HUES48 (cell line): ENCODE data around the gene MACROD2.

ENCODE experiments used
- H3K27ac ChIP-seq: one replicate; pipeline ENCODE4 v1.7.0; 2013; ENCODE audit warnings: low read depth, low read length, inconsistent platforms
- H3K27me3 ChIP-seq: 2 replicates; pipeline ENCODE4 v1.6.1; 2013; ENCODE audit warnings: mild to moderate bottlenecking, low read length; ENCODE audit not compliant: control insufficient read depth, insufficient read depth
- H3K36me3 ChIP-seq: 2 replicates; pipeline ENCODE4 v1.6.1; 2013; ENCODE audit warnings: low read length; ENCODE audit not compliant: control insufficient read depth, insufficient read depth
- H3K4me1 ChIP-seq: 2 replicates; pipeline ENCODE4 v1.6.1; 2013; ENCODE audit warnings: mild to moderate bottlenecking, low read length; ENCODE audit not compliant: control insufficient read depth, insufficient read depth
- H3K4me3 ChIP-seq: 2 replicates; pipeline ENCODE4 v1.5.1; 2013; ENCODE audit warnings: mild to moderate bottlenecking, low read depth, low read length
- H3K9ac ChIP-seq: 2 replicates; pipeline ENCODE4 v1.6.1; 2013; ENCODE audit warnings: mild to moderate bottlenecking, low read depth, low read length, moderate library complexity
- H3K9me3 ChIP-seq: 2 replicates; pipeline ENCODE4 v1.6.1; 2013; ENCODE audit warnings: low read length; ENCODE audit not compliant: control insufficient read depth, insufficient read depth

Gene MACROD2

GRCh38 chr20:15076785-15077184 lies 1081.5 kb downstream of the MACROD2 start:
- Histone ChIP-seq H3K9me3 (no peaks in the 10 kb centered on the region), H3K4me1 (peaks cover 12% of the 10 kb centered on the region; the same call in 1 of the 2 replicates), H3K27ac (no peak overlapping the region), H3K9ac (no peak overlapping the region), H3K4me3 (no peak overlapping the region), H3K36me3 (no peaks in the 10 kb centered on the region), H3K27me3 (no peaks in the 10 kb centered on the region)

- no peak overlapping the region for H3K9ac ChIP-seq
- H3K36me3 ChIP-seq, result no peaks in the 10 kb centered on the region
- H3K4me3 ChIP-seq, result no peak overlapping the region
- H3K27me3 ChIP-seq, result no peaks in the 10 kb centered on the region
- H3K9me3 ChIP-seq, result no peaks in the 10 kb centered on the region
- no peak overlapping the region for H3K27ac ChIP-seq
- peaks cover 12% of the 10 kb centered on the region; the same call in 1 of the 2 replicates for H3K4me1 ChIP-seq
These were observed 1082.5 kb downstream of the MACROD2 start for GRCh38 chr20:15077733-15078250.

GRCh38 chr20:15079594-15080340 lies 1084.5 kb downstream of the MACROD2 start:
- no peak overlapping the region for H3K9ac ChIP-seq
- H3K9me3 ChIP-seq, result no peaks in the 10 kb centered on the region
- H3K4me1 ChIP-seq, result peaks cover 12% of the 10 kb centered on the region; the same call in 1 of the 2 replicates

GRCh38 chr20:15081261-15081660 lies 1085.9 kb downstream of the MACROD2 start:
- no peaks in the 10 kb centered on the region for H3K9me3 ChIP-seq
- no peaks in the 10 kb centered on the region for H3K27me3 ChIP-seq
- no peak overlapping the region for H3K27ac ChIP-seq
- H3K4me3 ChIP-seq, result no peak overlapping the region
- H3K36me3 ChIP-seq, result no peaks in the 10 kb centered on the region
- H3K9ac ChIP-seq, result no peak overlapping the region
- H3K4me1 ChIP-seq, result peaks cover 12% of the 10 kb centered on the region; the same call in 1 of the 2 replicates

More at GRCh38 chr20:15079594-15080340, 1084.5 kb downstream of the MACROD2 start:
- no peaks in the 10 kb centered on the region for H3K36me3 ChIP-seq
- H3K27me3 ChIP-seq, result no peaks in the 10 kb centered on the region
- H3K27ac ChIP-seq, result no peak overlapping the region
- H3K4me3 ChIP-seq, result no peak overlapping the region

- H3K36me3 ChIP-seq, result no peaks in the 10 kb centered on the region
- H3K9me3 ChIP-seq, result no peaks in the 10 kb centered on the region
- no peak overlapping the region for H3K9ac ChIP-seq
- no peaks in the 10 kb centered on the region for H3K4me1 ChIP-seq
- no peak overlapping the region for H3K27ac ChIP-seq
- H3K27me3 ChIP-seq, result no peaks in the 10 kb centered on the region
- no peak overlapping the region for H3K4me3 ChIP-seq
These were observed 1096.2 kb downstream of the MACROD2 start for GRCh38 chr20:15091421-15092037.

GRCh38 chr20:15098351-15098750 lies 1103.0 kb downstream of the MACROD2 start:
- H3K4me1 ChIP-seq, result no peaks in the 10 kb centered on the region
- no peaks in the 10 kb centered on the region for H3K36me3 ChIP-seq
- H3K4me3 ChIP-seq, result no peak overlapping the region
- H3K27ac ChIP-seq, result no peak overlapping the region
- H3K9me3 ChIP-seq, result no peaks in the 10 kb centered on the region
- no peaks in the 10 kb centered on the region for H3K27me3 ChIP-seq
- H3K9ac ChIP-seq, result no peak overlapping the region

- no peaks in the 10 kb centered on the region for H3K36me3 ChIP-seq
- no peaks in the 10 kb centered on the region for H3K4me1 ChIP-seq
- H3K27ac ChIP-seq, result no peak overlapping the region
- no peaks in the 10 kb centered on the region for H3K27me3 ChIP-seq
- H3K9me3 ChIP-seq, result no peaks in the 10 kb centered on the region
- H3K9ac ChIP-seq, result no peak overlapping the region
- H3K4me3 ChIP-seq, result no peak overlapping the region
These were observed 1103.8 kb downstream of the MACROD2 start for GRCh38 chr20:15099130-15099529.

GRCh38 chr20:15100506-15101160 lies 1105.3 kb downstream of the MACROD2 start:
- Histone ChIP-seq H3K9ac (no peak overlapping the region), H3K4me3 (no peak overlapping the region), H3K9me3 (no peaks in the 10 kb centered on the region), H3K4me1 (no peaks in the 10 kb centered on the region), H3K36me3 (no peaks in the 10 kb centered on the region), H3K27me3 (no peaks in the 10 kb centered on the region), H3K27ac (no peak overlapping the region)

- Histone ChIP-seq H3K27ac (no peak overlapping the region), H3K4me3 (no peak overlapping the region), H3K27me3 (no peaks in the 10 kb centered on the region), H3K4me1 (no peaks in the 10 kb centered on the region), H3K9me3 (no peaks in the 10 kb centered on the region; the same call in 1 of the 2 replicates), H3K36me3 (no peaks in the 10 kb centered on the region), H3K9ac (no peak overlapping the region)
These were observed 1112.6 kb downstream of the MACROD2 start for GRCh38 chr20:15107931-15108330.

GRCh38 chr20:15109494-15109893 lies 1114.2 kb downstream of the MACROD2 start:
- no peaks in the 10 kb centered on the region for H3K36me3 ChIP-seq
- no peaks in the 10 kb centered on the region; the same call in 1 of the 2 replicates for H3K9me3 ChIP-seq
- H3K4me1 ChIP-seq, result no peaks in the 10 kb centered on the region
- no peak overlapping the region for H3K27ac ChIP-seq
- no peaks in the 10 kb centered on the region for H3K27me3 ChIP-seq
- H3K9ac ChIP-seq, result no peak overlapping the region
- no peak overlapping the region for H3K4me3 ChIP-seq

- H3K4me3 ChIP-seq, result no peak overlapping the region
- H3K4me1 ChIP-seq, result no peaks in the 10 kb centered on the region
- no peak overlapping the region for H3K9ac ChIP-seq
- no peak overlapping the region for H3K27ac ChIP-seq
- no peaks in the 10 kb centered on the region for H3K27me3 ChIP-seq
- no peaks in the 10 kb centered on the region for H3K36me3 ChIP-seq
- no peaks in the 10 kb centered on the region; the same call in 1 of the 2 replicates for H3K9me3 ChIP-seq
These were observed 1116.3 kb downstream of the MACROD2 start for GRCh38 chr20:15111654-15112053.
